AG08395 (cell line): ENCODE results near the gene GPSM1.
"Not testable (repeated sequence)": the region's sequence is repeated elsewhere in the genome, so short reads cannot be mapped to it uniquely, and the experiment has no call there.

ENCODE experiments used
- DNase-seq: peaks from one replicate; pipeline ENCODE4 v3.0.0; 2012; ENCODE audit warnings: mixed read lengths, low spot score

Gene GPSM1

GRCh38 chr9:136318111-136318775 is 9.1 kb upstream of the GPSM1 start:
- DNase-seq = no peak

DNA sequence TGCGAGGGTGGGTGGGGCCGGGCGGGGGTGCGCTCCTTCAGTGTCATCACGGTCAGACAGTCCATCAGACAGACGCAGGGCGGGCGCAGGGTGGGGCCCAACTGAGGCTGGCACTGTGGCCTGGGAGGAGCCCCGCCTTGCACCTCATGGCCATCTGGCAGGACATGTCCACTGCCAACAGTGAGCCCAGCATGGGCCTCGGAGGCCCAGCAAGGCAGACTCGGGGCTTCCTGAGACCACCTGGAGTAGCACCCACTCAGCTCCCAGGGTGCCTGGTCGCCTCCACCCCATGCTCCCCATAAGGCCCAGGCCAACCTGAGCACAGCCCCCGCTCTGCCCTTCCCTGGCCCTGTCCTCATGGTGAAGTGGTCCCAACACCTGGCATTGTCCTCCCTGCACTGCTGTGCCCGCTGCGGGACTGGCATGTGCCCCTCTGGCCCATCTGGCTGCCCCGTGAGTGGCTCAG is 8.5 kb upstream of the GPSM1 start:
- no peak for DNase-seq

DNA sequence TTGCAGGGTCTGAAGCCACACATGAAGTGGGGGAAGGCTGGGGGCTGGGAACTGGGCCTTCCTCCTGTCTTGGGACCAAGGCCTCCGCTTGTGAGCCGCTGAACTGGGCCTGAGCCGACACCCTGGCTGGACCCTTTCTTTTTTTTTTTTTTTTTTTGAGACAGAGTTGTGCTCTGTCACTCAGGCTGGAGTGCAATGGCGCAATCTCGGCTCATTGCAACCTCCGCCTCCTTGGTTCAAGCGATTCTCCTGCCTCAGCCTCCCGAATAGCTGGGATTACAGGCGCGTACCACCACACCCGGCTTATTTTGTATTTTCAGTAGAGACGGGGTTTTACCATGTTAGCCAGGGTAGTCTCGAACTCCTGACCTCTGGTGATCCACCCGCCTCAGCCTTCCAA is 8.1 kb upstream of the GPSM1 start:
- DNase-seq = not testable (repeated sequence)

GRCh38 chr9:136319955-136320354 is 7.4 kb upstream of the GPSM1 start:
- not testable (repeated sequence) for DNase-seq

- not testable (repeated sequence) for DNase-seq
Measured at GRCh38 chr9:136320972-136321371, 6.4 kb upstream of the GPSM1 start.

GRCh38 chr9:136321561-136321960 is 5.8 kb upstream of the GPSM1 start:
- DNase-seq = no peak

- no peak for DNase-seq
Measured at GRCh38 chr9:136322756-136323330, 4.5 kb upstream of the GPSM1 start.

- no peak for DNase-seq
Measured at GRCh38 chr9:136323371-136323789, 4.0 kb upstream of the GPSM1 start.

DNA sequence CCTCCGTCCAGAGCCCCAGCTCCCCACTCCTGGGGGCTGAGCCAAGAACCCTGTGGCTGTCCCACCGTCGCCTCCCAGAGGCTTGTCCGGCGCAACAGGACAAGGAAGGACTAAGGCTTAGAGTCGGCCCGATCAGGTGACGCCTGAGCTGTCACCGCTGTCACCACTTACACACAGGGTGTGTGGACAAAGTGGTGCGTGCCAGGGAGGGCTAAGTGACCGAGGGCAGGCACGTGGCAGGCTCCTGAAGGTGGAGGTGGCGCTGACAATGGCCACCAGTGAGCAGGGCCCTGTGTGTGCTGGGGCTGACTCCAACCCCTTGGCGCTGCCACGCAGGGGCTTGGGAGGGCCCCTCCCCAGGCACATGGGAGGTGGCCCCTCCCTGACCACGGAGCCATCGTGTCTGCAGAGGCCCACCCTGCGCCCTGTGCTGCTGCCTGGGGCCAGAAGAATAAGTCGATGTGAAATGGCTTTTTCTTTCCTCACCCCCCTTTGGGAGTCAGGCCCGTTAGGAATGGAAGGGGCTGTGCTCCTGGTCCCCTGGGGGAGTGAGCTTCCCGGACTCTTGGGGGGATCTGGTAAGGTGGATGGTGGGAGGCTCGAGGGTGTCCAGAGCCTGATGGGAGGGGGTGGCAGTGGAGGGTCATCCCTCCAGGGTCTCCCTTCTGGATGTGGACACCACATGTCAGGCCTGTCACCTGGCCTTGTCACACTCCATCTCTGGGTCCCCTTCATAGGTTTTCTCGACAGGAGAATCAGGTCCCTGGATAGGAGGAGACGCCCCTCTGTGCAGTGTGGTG is 2.6 kb upstream of the GPSM1 start:
- DNase-seq = no peak

DNA sequence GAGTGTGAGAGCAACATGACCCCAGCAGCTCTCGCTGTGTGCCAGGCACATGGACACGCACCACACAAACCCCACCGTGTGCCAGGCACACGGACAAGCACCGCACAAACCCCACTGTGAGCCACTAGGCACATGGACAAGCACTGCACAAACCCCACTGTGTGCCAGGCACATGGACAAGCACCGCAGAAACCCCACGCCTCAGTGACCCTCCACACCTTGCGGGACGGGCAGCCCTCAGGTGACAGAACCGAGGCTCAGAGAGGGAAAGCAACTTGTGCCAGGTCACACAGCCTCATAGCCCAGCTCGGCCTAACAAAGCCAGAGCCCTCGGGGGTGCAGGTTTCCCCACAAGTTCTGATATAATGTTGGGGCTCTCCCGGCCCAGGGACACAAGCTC is 2.0 kb upstream of the GPSM1 start:
- no peak for DNase-seq

- DNase-seq = peak; percentile 90
Measured at GRCh38 chr9:136326061-136326760, 1.1 kb upstream of the GPSM1 start.

DNA sequence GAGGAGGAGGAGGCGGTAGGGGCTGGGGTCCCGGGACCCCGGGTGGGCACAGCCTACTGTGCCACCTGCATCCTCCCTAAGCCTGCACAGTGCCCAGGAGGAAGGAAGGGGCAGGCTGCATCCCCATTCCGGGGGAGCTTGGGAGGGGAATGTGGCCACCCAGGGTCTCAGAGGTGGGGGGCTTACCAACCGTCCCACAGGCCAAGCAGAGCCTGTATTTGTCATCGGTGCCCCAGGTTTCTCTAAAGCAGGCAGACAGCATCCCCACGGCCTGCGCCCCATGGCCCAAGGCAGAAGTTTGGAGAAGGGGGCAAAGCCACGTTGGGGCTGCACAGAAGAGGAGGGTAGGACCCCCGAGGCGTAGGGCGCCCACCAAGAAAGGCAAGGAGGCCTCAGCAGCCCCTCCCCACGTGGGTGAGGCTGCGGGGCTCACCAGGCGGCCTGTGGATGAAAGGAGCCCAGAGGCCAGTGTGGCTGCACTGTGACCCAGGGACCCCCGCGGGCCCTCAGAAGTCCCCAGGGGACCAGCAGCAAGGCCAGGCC is 507 bp upstream of the GPSM1 start:
- no peak for DNase-seq

DNA sequence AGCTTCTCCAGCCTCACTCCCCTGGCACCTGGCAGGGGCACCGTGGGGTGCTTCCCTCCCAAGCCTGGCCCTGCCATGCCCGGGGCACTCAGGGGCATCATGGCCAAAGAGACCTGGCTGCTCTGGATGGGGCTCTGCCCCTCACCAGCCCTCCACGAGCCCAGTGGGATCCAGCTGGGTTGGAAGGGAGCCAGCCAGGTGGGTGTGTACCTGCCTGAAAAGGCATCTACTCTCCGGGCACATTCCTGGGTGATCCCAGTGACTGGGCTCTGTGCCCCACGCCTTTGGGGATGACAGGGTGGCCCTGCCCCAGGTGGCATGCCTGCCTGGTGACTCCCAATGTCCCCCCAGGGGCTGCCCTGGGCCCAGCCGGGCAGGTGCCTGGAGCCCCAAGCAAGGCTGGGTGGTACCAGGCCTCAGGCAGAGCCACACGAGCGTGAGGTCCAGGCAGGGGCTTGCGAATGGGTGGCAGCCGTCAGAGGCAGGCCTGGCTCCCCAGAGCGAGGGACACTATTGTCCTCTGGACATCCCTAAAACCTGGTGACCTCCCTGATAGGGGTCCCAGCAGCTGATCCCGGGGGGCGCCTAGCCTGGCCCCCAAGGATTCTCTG is 777 bp downstream of the GPSM1 start:
- no peak for DNase-seq

DNA sequence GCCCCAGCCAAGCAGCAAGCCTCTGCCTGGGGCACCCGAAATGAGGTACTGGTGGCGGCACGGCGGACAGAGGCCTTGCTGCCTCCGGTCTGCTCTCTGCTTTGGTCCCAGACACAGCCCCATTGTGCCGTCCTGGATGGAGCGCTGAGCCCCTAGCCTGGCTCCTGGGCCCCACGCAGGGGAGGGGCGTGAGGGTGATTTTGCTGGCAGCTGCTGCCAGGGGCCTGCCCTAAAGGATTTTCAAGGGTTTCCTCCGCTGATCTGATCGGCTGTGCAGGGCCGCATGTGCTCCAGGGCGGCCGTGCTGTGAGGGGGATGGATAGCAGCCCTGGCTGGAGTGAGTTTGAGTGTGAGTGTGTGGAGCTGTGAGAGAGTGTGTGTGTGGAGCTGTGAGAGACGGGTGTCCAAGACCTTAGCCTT is 1.3 kb downstream of the GPSM1 start:
- DNase-seq = peak; percentile 63

GRCh38 chr9:136329211-136329627 is 1.9 kb downstream of the GPSM1 start:
- peak; percentile 22 for DNase-seq

GRCh38 chr9:136329636-136330405 is 2.5 kb downstream of the GPSM1 start:
- no peak for DNase-seq

DNA sequence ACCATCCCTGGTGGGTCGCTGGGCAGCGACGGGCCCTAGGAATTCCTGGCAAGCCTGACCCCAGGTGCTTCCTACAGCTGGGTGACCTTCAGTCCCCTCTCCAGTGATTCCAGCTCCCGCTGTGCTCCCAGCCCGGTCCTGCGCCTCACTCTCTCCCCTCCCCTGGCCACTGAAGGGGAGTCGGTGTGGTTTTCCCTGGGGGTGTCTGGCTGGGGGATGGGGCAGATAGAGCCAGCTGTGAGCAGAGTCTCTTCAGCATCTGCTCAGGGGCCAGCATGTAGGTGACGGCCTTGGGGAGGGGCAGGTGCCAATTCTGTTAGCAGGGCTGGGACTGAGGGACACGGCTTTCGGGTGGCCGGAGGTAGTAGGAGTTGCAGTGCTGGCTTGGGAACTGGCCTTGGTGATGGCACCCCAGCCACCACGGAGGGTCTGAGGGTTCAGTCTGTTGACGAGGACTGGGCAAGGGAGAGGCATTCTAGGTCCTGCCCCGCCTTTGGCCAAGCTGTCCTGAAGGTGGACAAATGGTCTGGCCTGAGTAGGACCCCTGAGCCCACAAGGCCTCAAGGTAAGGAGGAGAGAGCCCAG is 3.2 kb downstream of the GPSM1 start:
- no peak for DNase-seq

GRCh38 chr9:136331030-136331429 is 3.7 kb downstream of the GPSM1 start:
- DNase-seq = no peak

DNA sequence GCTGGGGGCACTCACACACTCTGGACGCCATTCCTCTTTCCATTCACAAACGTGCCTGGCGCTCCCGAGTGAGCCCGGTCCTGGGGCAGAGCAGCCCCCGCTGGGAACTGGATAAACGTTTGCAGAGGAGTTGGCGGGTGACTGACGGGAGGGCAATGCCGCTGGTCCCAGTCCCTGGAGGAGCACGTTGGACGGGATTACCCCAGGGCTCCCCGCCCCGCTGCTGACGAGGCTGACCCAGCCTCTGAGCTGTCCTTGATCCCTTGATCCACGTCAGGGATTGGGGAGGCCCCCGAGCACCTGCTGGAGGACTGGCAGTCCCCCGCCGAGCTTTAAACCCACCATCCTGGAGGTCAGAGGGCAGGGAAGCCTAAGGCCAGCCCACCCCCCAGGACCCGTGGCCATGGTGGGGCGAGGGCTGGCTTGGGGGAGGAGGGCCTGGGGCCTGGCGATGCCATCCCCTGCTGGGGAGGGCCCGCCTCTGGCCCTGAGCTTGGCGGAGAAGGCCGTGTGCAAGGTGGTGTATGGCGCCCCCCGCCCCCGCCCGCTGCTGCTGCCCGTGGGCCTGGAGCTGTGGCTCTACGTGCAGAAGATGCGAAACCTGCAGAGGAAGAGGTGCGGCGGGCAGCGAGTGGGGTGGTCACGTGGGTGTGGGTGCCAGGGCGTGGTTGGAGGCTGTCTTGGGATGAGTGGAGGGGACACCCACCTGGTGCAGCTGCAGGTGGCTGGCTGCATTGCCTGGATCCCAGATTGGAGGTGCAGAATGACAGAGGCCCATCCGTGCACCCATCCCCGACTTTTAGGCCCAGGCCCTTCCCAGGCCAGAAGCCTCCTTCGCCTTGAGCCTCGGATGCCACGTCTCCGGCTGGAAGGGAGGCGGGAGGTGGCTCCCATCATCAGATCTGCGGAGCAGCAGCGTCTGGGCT is 4.5 kb downstream of the GPSM1 start:
- DNase-seq = no peak
